GM10248 (cell line): ENCODE data around the gene TK2.

ENCODE experiments used
- CTCF ChIA-PET: fragments of 300-600 bp; sonication (Branson Sonifier 250); formaldehyde crosslinking; extraction: SDS; loops from one replicate; lab custom pipeline; 2021; ENCODE audit warnings: antibody characterized with exemption; lab: Yijun Ruan, JAX
- POLR2A ChIA-PET: fragments of 350-650 bp; sonication (Branson Sonifier 250); formaldehyde crosslinking; extraction: SDS; loops from one replicate; lab custom pipeline; 2020; ENCODE audit warnings: antibody characterized with exemption; lab: Yijun Ruan, JAX
- DNase-seq: peaks from one replicate; pipeline ENCODE4 v3.0.0; 2012; ENCODE audit errors: extremely low spot score
- TF ChIP-seq, protein P1 (sequence below): IDR thresholded peaks from 2 replicates; pipeline ENCODE4 v1.5.1; 2012; ENCODE audit warnings: mild to moderate bottlenecking, low read depth; ENCODE audit errors: extremely low read depth, missing control alignments, control extremely low read depth

Gene TK2

GRCh38 chr16:66523861-66524354, 26.0 kb downstream of the TK2 start:
- CTCF ChIA-PET = interaction anchor here (0.9 to 5.3 kb wide), 13 partner anchors 8 to 119 kb away, joined by 3 to 23 read pairs (median 4); partner anchors contain the start of genes CKLF and CMTM3
- DNase-seq = peak; percentile 40
- TF ChIP-seq, protein P1, sequence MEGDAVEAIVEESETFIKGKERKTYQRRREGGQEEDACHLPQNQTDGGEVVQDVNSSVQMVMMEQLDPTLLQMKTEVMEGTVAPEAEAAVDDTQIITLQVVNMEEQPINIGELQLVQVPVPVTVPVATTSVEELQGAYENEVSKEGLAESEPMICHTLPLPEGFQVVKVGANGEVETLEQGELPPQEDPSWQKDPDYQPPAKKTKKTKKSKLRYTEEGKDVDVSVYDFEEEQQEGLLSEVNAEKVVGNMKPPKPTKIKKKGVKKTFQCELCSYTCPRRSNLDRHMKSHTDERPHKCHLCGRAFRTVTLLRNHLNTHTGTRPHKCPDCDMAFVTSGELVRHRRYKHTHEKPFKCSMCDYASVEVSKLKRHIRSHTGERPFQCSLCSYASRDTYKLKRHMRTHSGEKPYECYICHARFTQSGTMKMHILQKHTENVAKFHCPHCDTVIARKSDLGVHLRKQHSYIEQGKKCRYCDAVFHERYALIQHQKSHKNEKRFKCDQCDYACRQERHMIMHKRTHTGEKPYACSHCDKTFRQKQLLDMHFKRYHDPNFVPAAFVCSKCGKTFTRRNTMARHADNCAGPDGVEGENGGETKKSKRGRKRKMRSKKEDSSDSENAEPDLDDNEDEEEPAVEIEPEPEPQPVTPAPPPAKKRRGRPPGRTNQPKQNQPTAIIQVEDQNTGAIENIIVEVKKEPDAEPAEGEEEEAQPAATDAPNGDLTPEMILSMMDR = no peak
- POLR2A ChIA-PET = no interaction called here

DNA sequence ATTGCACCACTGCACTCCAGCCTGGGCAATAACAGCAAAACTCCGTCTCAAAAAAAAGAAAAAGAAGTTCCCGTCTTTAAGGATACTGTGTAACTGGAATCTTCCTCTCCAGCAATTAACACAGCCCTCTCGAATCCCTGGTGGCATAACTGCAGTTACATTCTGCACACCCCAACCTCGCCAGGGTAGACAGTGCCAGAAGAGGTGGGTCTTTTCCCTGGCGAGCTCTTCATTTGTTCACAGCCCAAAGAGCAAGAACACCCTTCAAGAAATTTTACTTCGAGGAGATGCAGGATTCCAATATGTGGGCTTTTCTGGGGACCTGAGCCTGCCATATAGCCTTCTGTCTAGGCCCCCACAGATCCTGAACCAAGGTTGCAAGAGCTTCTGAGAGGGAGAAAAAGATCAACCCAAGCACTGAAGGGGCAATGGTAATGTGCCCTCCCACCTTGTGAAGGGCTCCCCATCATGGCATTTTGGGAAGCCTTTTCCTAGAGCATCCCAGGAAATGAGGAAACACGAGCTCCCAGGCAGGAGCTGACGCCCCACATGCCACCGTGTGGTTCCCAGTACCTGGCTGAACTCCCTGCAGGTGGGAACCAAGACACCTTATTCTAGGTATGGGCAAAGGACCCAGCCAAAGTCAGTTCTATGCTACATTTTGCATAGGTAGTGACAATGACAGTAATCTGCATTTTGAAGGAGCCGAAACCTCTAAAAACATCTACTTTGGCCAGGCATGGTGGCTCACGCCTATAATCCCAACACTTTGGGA, 26.9 kb downstream of the TK2 start:
- ChIA-PET CTCF (interaction anchor here (0.8 to 5.3 kb wide), 13 partner anchors 7 to 118 kb away, joined by 3 to 23 read pairs (median 5); partner anchors contain the start of genes CKLF and CMTM3), POLR2A (no interaction called here)
- DNase-seq = no peak
- TF ChIP-seq, protein P1 = no peak

DNA sequence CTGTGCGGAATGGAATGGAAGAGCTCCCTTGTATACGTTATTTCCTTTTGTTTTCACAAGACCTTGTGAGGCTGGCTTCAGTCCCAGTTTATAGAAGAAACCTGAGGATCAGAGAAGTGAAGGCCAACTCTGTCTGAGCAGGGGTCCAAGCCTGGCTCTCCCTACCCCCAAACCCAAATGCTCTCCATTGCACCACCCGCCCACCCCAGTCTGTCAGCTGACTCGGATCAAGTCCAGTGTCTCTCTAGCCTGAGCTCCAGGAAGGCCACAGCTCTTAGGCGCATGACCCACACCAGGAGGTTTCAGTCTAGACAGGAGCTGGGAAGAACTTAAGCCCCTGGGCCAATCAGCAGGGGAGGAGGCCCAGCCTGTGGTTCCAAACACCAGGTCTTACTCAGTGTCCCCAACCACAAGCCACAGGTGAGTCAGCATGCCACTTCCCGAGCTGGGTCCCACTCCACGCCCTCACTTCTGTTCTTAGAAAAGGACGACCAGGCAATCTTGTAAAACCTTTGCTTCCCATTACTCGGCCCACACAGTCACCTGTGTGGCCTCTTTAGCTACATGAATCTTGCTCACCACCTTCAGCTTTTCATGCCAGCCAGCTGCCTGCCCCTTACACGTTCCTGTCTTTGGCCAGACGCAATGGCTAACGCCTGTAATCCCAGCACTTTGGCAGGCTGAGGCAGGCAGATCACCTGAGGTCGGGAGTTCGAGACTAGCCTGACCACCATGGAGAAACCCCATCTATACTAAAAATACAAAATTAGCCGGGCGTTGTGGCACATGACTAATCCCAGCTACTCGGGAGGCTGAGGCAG, 27.8 kb downstream of the TK2 start:
- peak; percentile 60 for DNase-seq
- CTCF ChIA-PET = interaction anchor here (0.8 to 5.3 kb wide), 11 partner anchors 9 to 115 kb away, joined by 3 to 23 read pairs (median 5); partner anchors contain the start of genes CKLF and CMTM3
- POLR2A ChIA-PET = interaction anchor here (0.5 to 0.8 kb wide), 3 partner anchors 17 to 26 kb away, joined by 3 read pairs; no protein-coding TSS in a partner anchor
- TF ChIP-seq, protein P1 = no peak

GRCh38 chr16:66521252-66521713, 28.6 kb downstream of the TK2 start:
- TF ChIP-seq, protein P1 = no peak
- DNase-seq = no peak
- ChIA-PET CTCF (interaction anchor here (0.8 to 5.3 kb wide), 9 partner anchors 13 to 130 kb away, joined by 3 to 23 read pairs (median 5); partner anchors contain the start of gene CKLF), POLR2A (no interaction called here)

- ChIA-PET POLR2A (no interaction called here), CTCF (interaction anchor here (0.8 to 5.3 kb wide), 6 partner anchors 12 to 130 kb away, joined by 3 to 23 read pairs (median 4); no protein-coding TSS in a partner anchor)
- DNase-seq = no peak
- TF ChIP-seq, protein P1 = no peak
Measured at GRCh38 chr16:66520406-66521170, 29.3 kb downstream of the TK2 start.
